ENCODE results near the gene PCNX2. TPM values are rescaled to one million over a fixed set of nuclear protein-coding genes. Genes with fewer than 3 reads are reported as not detected.

PCNX2 gene
- polyA plus RNA-seq, 3 donors = 0.29 to 7.9 (median 0.62) TPM

DNA sequence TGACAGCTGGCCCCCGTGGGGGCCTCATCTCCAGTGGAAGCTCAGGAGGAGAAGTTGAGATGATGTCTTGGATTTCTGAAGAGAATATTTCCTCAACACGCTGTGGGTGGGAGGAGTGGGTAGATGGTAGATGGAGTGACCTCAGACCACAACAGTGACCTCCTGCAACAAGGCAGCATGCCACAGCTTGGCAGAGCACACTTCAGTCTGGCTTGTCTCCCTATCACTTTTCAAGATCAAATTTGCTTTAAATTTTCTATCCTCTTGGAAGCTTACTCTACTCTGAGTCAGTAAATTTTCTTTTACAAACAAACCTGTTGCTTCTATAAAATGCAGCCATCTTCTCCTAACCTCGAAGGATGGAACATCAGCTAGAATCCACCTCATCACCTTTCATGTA is 285.4 kb downstream of the PCNX2 start:
- peaks cover 0 to 12% of the 10 kb centered on the region in 2 donors for H3K36me3 ChIP-seq (replicated peaks in 1 of 2; ENCODE audit: control insufficient read depth in 1 of 2, insufficient read depth in 2 of 2, low read length in 2 of 2)
- H3K79me2 ChIP-seq (ENCODE audit: insufficient read depth, low read length) = no peaks in the 10 kb centered on the region
- no peak overlapping the region for H3K4me2 ChIP-seq (replicated peaks; ENCODE audit: extremely low read depth, low read length, poor library complexity, severe bottlenecking)
- no peak overlapping the region for H3K9ac ChIP-seq (ENCODE audit: insufficient read depth, low read length, poor library complexity, severe bottlenecking)
- peaks cover 0 to 1% (median 1%) of the 10 kb centered on the region in 3 donors for H3K27me3 Mint-ChIP-seq (ENCODE audit: low read depth in 3 of 3)
- H3K4me3 Mint-ChIP-seq = no peak overlapping the region
- no peak overlapping the region for H3K27ac Mint-ChIP-seq
- intact Hi-C loops (cut with micrococcal nuclease) = no loop called here
- no peak overlapping the region for H2AFZ ChIP-seq (ENCODE audit: insufficient read depth, low read depth, low read length, poor library complexity, severe bottlenecking)
- no peaks in the 10 kb centered on the region for H3K4me1 Mint-ChIP-seq
- no peak for DNase-seq
- H3K4me3 ChIP-seq (replicated peaks in 1 of 3; ENCODE audit: low read depth in 2 of 3, low read length in 3 of 3) = no peak overlapping the region
- peaks cover 16 to 28% of the 10 kb centered on the region in 2 donors for H3K36me3 Mint-ChIP-seq
- no peaks in the 10 kb centered on the region for H3K27me3 ChIP-seq (ENCODE audit: control insufficient read depth in 2 of 2, insufficient read depth in 2 of 2, low read length in 2 of 2)
- TF ChIP-seq CTCF (IDR thresholded peaks at IDR 0.05) = no peak
- WGBS (ENCODE audit: insufficient coverage) = 93% methylated on average over 2 of the region's 3 CpGs
- peaks cover 0 to 3% (median 0%) of the 10 kb centered on the region in 7 donors for H3K9me3 Mint-ChIP-seq
- no peaks in the 10 kb centered on the region for H3K4me1 ChIP-seq (ENCODE audit: control insufficient read depth in 1 of 2, insufficient read depth in 2 of 2, low read length in 2 of 2)
- H3K9me3 ChIP-seq (replicated peaks in 1 of 2; ENCODE audit: control insufficient read depth in 1 of 2, insufficient read depth in 1 of 2, low read length in 2 of 2) = no peaks in the 10 kb centered on the region
- no peak overlapping the region for H3K27ac ChIP-seq (ENCODE audit: low read depth in 1 of 2, low read length in 2 of 2)
- H4K20me1 ChIP-seq (ENCODE audit: insufficient read depth, low read length) = no peaks in the 10 kb centered on the region

DNA sequence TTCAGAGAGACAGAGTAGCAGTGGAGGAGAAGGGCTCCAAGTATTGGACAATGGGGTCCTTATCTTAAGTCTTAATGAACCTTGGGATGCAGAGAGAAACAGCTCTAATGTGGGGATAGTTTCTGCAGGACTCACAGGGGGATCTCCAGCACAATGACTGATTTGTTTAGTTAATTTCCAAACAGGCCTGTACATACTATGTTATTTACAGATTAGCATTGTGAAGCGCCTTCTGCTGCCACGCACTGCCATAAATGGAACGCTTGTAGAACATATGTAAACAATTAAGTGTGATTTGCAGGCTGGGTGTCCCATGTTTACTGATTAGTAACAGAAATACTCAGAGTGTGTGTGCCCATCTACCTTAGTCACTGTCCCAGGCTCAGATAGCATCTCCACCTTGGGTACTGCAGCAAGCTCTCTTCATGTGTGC is 289.0 kb downstream of the PCNX2 start:
- TF ChIP-seq CTCF (IDR thresholded peaks at IDR 0.05) = no peak
- no peak overlapping the region for H2AFZ ChIP-seq (ENCODE audit: insufficient read depth, low read depth, low read length, poor library complexity, severe bottlenecking)
- no peaks in the 10 kb centered on the region for H3K9me3 ChIP-seq (replicated peaks in 1 of 2; ENCODE audit: control insufficient read depth in 1 of 2, insufficient read depth in 1 of 2, low read length in 2 of 2)
- H3K4me2 ChIP-seq (replicated peaks; ENCODE audit: extremely low read depth, low read length, poor library complexity, severe bottlenecking) = no peak overlapping the region
- H4K20me1 ChIP-seq (ENCODE audit: insufficient read depth, low read length) = no peaks in the 10 kb centered on the region
- H3K4me3 ChIP-seq (replicated peaks in 1 of 3; ENCODE audit: low read depth in 2 of 3, low read length in 3 of 3) = no peak overlapping the region
- no peak overlapping the region for H3K9ac ChIP-seq (ENCODE audit: insufficient read depth, low read length, poor library complexity, severe bottlenecking)
- no peaks in the 10 kb centered on the region for H3K4me1 Mint-ChIP-seq
- DNase-seq = no peak
- H3K36me3 ChIP-seq (replicated peaks in 1 of 2; ENCODE audit: control insufficient read depth in 1 of 2, insufficient read depth in 2 of 2, low read length in 2 of 2) = no peaks in the 10 kb centered on the region
- peaks cover 0 to 3% (median 0%) of the 10 kb centered on the region in 7 donors for H3K9me3 Mint-ChIP-seq
- H3K36me3 Mint-ChIP-seq = peaks cover 0 to 10% of the 10 kb centered on the region in 2 donors
- peak overlapping the region in 1 of 7 donors; percentile 22 for H3K27ac Mint-ChIP-seq
- H3K4me1 ChIP-seq (ENCODE audit: control insufficient read depth in 1 of 2, insufficient read depth in 2 of 2, low read length in 2 of 2) = no peaks in the 10 kb centered on the region
- peaks cover 0 to 1% (median 0%) of the 10 kb centered on the region in 3 donors for H3K27me3 Mint-ChIP-seq (ENCODE audit: low read depth in 3 of 3)
- intact Hi-C loops (cut with micrococcal nuclease) = no loop called here
- no peaks in the 10 kb centered on the region for H3K27me3 ChIP-seq (ENCODE audit: control insufficient read depth in 2 of 2, insufficient read depth in 2 of 2, low read length in 2 of 2)
- no peak overlapping the region for H3K4me3 Mint-ChIP-seq
- no peaks in the 10 kb centered on the region for H3K79me2 ChIP-seq (ENCODE audit: insufficient read depth, low read length)
- WGBS (ENCODE audit: insufficient coverage) = no CpG with 5 or more reads among the region's 3 CpGs
- no peak overlapping the region for H3K27ac ChIP-seq (ENCODE audit: low read depth in 1 of 2, low read length in 2 of 2)

Measured in CD14-positive monocyte (primary cell).